NCI-H524 (cell line): ENCODE measurements around the gene BEND2.
"Not testable (repeated sequence)": the region's sequence is repeated elsewhere in the genome, so short reads cannot be mapped to it uniquely, and the experiment has no call there.

ENCODE experiments used
- DNase-seq, 2 experiments: peaks; one replicate each; lab custom pipeline; 2025; lab: John Stamatoyannopoulos, UW

BEND2 gene

DNA sequence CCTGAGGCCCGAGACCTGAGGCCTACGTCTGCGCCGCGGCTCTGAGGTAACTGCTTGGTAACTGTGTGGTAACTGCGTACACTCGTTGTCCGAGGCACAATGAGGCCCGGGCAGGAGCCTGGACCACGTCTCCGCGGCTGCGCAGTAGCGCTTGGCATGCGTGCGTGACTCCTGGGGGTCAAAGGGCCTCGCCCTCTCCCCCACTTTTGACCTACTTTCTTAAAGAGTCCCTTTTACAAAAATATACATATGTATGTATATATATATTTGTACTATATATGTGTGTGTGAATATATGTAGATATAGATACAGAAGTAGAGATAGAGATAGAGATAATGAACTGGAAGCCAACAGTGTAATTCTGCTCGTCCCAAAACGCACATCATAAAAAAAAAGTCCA lies at the start of gene BEND2:
Gene BEND2 (minus strand): TSS at position 101 of the 400 bp plus-strand sequence. CDS start 136 bp downstream, outside the sequence.
- no peak for DNase-seq

DNA sequence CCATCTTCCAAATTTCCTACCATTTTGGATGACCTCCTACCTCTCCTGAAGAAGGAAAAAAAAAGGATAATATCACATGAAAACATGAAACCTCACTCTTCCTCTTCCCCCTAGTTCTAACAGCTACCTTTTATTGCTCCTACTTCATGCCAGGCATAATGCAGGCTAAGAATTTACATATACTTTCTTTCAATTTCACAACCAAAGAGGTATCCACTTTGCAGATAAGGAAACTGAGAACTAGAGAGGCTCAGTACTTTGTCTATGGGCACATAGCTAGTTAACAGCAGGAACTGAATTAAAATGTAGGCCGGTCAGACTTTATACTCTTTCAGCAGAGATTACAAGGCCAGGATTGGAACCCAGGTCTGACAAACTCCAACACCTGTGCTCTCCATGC lies 34.4 kb upstream of the BEND2 start:
- DNase-seq, result no peak

DNA sequence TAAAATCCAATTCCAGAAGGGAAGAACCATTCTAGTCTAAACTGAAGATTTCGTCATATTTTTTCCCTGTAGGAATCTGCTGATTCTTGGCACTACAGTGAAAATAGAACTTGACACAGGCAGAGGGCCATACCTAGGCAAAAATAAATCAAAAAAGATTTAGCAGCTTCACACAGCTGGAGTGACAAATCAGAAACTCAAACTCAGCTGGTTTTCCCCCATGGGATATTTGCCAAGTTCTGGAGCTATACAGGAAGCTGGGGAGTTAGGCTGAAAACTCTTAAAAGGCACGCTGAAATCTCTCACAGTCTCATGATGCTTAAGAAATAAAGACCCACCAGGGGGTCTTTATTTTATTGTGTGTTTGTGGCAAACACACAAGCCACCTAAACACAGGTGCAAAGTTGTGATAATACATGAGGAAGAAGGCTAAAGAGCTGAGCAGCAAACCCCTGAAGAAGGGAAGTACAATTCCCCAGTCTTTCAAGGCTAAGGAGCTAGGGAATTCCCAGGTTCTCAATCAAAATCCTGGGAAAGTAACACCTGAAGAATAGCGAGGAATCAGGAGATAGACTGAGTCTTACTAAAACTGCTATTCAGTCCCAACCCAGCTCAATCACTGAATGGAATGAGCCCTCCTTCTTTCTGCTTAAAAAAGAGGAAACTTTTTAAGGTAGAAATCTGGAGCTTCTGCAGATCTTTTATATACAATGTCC lies 32.1 kb upstream of the BEND2 start:
- no peak for DNase-seq

DNA sequence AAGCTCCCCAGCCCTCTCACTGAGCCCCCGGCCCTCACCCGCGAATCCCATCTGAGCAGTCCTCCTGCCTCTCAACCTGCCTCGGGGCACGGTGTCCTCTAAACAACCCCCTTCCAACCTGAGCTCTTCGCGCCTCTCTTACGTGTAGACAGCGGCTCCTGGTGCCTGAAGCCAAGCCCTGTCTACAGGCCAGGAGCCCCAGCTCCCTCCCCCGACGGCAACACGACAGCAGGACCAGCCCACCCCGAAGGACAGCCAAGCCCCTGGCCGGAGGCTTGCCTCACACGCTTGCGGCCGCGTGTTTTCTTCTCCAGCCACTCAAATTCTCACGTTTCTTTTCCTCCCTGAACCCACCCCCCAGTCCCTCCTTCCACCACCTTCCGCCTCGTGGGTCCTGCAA lies 9.0 kb upstream of the BEND2 start:
- not testable (repeated sequence) for DNase-seq

DNA sequence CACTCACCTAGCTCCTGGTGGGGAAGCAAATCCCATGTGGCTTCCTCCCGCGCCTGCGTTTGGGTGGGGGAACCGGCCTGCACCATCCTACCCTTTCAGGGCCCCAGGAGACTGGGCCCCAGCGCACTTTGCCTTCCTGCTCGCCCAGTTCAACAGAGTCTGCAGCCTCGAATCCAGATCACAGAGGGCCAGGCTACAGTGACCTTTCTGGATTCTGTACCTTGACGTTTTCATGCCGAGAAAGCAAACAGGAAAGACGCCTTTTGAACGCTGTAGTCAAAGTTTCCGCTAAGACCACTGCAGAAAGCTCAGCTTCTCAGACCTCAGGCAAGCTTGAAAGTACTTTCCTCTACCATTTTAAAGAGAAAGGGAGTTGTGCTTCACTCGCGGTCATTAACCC lies 7.4 kb upstream of the BEND2 start:
- DNase-seq, result no peak

DNA sequence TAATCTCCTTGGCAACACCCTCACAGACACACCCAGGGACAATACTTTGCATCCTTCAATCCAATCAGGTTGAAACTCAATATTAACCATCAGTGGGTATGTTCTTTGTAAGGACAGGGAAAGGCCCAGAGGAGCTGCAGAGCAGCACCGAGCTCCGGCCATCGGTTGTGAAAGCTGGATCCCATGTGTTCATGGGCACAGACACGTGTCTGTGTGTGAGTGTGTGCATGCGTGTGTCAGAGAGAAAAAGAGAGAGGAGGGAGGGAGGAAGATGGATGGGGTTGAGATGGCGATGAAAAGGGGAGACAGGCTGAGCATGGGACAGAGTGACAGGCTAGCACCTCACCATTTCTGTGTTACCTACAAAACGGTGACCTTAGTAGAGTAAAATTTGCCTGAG lies 6.8 kb upstream of the BEND2 start:
- no peak for DNase-seq

DNA sequence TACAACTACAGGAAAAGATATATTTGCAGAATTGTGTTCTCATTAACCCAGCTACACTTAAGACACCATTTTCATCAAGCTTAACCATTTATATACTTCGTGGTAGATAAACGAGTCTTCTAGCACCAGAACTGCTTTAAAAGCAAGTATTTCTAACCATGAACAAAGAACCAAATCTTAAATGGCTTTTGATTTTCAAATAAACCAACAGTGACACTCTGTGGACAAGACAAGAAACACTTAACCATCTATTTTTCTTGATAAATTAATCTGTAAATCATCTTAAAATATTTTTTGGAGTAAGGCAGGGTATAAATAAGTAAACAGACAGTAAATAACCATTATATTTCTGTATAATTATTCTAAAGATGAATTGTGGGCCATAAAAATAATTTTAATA lies 10.2 kb downstream of the BEND2 start:
- peak in 1 of 2 experiments; percentile 35 for DNase-seq

DNA sequence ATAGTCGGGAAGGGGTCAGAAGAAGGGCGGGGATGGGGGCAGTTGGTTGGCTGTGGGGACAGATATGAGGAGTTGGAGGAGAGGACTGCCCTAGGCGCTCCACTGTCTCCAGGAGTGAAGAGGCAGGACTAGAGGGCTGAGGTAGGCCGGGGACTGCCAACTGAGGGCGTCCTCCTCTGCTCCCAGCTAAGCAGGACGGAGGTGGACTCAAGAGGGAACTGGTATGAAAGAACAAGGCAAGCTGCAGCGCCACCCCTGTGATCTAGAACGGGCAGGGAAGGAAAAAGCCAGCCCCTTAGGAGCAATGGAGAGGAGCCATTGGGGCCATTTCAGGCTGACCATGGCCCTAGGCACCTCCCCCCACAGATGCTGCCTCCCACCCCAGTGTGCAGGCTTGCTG lies 14.0 kb downstream of the BEND2 start:
- DNase-seq, result no peak

DNA sequence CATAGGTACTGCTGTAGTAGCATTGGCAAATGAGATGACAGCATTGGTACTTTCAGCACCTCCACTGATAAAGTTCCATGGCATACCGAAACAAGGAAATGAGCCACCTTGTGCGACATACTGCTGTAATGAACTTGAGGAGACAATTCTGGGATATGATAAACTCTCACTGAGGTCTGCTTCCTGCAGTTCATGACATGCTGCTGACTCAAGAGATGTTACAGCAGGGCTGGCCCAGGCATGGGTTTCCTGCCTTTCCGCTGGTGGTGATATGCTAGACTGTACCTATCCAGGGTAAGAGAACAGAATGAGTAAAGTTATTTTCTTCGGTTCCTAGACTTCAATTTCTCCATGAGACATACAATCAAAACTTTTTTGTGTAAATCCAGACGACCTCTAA lies 17.1 kb downstream of the BEND2 start:
- DNase-seq, result no peak

DNA sequence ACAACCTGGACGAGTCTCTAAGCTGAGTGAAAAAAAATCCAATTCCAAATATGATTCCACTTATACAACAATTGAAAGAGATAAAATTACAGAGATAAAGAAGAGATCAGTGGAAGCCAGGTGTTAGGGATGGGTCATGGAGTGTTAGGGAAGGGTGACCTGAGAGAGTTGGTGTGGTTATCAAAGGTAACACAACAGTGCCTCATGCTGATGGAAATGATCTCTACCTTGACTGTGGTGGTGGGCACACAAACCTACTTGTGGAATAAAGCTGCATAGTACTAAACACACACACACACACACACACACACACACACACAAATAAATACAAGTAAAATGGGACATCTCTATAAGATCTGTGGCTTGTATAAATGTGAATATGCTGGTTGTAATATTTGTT lies 26.0 kb downstream of the BEND2 start:
- peak in 1 of 2 experiments; percentile 16 for DNase-seq

DNA sequence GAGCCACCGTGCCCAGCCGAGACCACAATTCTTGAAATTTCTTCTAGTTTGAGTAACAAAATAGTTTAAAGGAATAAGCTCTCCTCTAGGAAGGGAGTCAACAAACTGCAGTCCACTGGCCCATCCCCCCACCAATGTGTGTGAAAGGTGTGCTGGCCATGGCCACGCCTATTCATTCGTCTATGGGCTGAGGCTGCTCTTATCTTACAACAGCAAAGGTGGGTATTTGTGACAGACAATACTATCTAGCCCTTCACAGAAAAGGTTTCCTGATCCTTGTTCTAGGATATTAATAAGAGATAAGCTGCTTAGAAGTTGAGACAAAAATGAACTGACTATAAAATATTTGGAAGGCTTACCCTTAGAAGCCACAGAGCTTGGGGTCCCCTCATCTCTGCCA lies 41.2 kb downstream of the BEND2 start:
- DNase-seq, result no peak

DNA sequence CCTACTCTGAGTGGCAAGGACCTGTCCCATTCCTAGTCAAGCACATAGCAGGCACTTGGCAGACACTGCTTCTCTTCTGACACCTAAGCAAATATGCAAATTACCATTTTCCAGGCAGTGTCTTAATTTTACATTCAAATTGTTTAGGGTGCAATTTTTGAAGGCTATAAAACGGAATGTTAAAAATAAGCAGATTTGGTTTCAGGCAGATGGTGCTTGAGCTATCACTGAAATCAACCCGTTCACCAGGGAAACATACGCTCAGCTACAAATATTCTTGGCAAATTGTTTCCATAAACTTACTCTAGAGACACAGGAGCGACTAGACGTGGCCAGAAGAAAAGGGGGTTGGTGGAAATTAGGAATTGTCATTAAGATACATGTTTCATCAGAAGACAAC lies 45.7 kb downstream of the BEND2 start:
- no peak for DNase-seq

DNA sequence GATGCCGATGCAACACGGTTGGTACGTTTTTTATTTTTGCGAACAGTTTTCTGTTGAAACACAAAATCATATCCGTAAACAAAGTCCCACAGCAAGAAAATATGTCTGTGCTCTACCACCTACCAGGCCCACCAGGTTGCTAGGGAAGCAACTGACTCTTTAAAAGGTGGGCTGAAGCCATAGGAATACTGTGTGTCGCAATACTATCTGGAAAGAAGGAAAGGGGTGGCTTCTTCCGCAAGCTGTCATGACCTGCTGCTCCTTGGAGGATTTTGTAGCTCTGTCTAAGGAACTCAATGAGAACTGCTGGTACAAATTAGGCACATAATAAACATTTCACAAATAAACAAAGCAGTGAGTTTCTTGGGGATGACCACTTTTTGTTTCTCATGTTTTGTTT lies 46.5 kb downstream of the BEND2 start:
- DNase-seq, result no peak

DNA sequence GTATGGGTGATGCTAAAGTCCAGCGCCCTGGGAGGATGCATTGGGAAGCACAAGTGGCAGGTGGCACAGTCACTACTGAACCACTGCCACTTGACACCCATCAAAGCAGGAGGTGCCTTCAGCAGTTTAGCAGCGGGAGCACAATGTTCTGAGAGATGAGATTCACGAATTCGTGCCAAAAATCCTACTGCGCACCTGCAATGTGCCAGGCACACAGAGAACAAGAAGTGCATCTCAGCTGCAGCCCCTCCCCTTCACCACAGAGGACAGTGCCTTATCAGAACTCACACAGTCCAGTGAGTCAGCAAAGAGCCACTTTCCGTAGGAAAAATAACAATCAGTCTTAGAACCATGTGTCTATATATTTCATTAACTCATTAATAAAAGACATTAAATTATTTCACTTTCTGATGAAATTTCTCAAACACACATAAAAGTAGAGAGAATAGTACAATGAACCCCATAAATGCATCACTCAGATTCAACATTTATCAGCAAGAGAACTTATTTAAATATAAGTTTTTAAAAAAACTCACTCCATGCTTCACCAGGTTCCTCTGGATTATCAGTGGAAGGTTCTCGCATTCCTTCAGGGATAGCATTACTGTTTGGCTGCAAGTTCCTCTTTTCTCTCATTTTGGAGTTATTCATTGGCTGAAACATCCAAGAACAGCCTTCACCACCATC lies 47.0 kb downstream of the BEND2 start:
- peak in 1 of 2 experiments; percentile 44 for DNase-seq

DNA sequence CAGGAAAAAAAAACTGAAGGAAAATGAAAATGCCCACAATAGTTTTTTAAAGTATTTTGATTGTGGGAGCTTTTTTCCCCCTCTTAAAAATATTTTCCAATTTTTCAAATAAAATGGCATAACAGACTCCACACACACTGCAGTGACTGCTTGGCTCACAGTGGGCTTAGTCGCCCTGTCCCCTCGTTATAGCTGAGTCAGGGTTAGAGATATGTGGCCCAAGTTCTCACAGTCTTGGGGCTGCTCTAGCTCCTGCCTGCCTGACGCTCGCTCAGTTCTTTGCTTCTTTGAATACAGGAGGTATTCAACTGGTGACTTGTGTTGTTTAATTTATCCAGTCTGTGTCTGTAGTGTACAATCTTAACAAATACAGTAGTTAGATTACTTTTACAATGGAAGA lies 47.7 kb downstream of the BEND2 start:
- no peak for DNase-seq

DNA sequence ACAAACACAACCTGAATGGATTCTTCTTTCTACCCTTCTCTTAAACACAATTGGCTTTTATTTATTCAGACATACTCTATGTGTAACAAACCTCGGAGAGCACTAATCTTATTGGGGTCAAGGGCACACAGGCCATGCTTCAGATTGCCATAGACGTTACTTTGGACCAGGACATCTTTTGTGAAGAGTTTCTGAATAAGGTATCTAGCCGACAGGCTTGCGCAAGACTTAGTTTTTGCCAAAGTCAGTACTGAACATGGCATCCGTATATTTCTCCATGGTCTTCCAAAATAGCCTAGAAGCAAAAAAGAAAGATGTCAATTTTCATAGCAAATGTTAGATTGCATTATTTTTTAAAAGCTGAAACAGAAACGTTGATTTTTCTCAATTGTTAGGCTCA lies 49.8 kb downstream of the BEND2 start:
- no peak for DNase-seq

DNA sequence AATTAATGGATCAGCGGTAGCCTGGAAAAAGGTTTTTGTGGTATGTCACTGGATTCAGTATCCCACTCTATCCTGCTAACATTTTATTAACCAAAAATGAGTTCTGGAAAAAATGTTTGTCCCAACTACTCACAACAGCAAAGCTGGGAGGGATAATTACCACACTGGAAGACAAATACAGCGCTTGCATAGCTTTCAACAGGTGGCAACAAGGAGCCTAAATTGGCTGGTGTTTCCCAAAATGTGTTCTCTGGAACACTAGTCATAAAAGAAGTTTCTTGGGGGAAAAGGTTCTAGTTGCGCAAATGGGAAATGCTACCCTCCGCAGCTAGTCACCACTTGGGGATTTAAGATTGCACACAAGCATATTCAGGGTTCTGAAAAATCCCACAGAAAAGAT lies 54.6 kb downstream of the BEND2 start:
- no peak for DNase-seq

DNA sequence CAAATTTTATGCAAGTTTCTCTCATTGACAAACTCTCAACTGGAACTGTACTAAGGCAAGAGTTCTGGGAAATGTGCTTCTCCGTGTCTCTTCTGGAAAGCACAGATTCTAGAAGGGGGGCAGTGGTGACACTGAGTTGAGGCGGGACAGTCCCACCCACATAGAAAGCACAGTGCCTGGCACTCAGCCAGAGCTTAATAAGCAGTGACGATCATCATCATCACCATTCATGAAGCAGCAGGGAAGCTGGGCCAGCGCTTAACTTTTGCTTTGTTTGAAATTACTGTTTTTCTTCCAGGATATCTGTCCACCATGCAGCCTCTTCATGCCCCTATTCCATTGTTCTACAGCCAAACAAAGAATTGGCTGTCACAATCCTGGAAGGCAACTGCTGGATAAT lies 60.3 kb downstream of the BEND2 start:
- no peak for DNase-seq

DNA sequence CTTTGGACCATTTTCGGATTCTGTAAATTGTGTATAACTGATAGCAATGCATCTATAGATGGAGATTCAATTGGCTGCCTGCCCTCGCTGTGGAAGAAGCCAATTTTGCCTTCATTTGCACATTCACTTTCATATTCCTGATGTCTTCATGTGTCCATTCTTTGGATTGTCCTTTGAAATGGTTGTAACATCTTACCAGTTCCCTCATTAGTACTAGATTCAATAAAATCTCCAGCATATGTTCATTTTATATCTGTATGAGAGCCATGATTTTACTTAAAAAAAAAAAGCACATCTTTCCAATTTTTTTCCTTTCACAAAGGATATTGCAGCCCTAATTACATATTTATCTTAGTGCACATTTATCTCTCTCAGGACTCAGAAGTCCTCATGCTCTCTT lies 61.7 kb downstream of the BEND2 start:
- no peak for DNase-seq

DNA sequence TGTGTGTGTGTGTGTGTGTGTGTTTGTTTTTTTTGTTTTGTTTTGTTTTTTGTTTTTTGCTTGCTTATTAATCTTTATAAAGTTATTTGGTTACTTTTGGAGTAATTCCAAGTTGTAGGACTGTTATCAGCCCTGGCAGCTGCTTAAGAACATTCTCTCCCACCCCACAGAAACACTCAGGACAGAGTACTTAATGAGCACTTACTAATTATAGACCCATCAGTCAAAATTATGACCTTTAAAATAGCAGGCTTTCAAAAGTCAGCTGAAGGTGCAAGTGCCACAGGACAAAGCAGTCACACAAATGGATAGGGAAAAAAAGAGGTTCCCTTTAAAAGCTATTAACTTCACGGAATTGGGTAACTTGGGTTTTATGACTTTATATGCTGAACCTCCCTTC lies 69.0 kb downstream of the BEND2 start:
- no peak for DNase-seq

DNA sequence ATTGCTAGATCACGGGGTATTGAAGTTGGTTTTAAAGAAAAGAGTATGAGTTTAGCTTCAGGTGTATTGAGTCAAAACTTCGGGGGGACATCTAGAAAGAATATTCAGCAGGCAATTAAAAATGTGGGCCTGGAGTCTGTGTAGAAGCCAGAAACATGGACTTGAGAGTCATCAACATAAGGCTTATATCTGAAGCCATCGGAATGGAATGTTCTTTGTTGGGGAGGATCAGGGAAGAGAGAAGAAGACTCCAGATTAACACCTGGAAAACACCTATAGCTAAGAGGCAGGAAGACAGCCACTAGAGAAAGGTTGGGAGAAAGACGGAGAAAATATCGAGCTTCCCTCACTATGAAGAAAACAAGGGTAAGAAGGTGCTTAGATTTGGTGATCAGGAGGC lies 69.5 kb downstream of the BEND2 start:
- DNase-seq, result no peak

DNA sequence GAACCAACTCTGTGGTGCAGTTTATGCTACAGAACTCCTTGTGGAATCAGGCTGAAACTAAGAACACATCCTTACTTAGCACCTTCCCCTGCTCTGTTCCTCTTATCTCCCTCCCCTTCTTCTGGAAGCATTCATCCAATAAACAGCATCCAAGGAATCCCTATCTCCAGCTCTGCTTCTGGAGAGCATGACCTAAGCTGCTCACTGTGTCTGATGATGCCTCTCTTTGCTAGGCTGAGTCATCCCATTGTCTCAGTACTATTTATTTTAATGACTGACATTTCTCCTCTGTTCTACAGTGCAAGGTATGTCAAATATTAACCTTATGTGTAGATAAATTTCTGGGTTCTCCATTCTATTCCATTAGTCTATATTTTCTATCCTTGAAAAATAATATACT lies 71.2 kb downstream of the BEND2 start:
- no peak for DNase-seq

DNA sequence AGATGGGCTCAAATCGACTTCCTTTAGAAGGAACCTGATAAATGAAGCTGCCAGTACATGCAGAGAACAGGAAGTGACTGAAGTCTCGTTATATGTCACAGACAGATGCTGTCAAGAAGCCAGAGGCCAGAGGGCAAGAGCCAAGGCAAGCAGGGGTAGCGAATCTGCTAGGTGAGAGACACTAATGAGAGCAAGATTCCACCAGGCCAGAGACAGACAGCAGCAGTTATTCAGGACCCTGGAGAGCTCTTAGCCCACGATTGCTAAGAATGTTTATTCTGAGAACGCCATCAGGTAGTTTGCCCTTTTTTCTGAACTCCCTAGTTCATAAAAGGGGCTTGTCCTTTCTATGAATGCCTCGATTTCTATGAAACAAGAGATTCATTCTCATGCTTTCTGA lies 73.7 kb downstream of the BEND2 start:
- no peak for DNase-seq

DNA sequence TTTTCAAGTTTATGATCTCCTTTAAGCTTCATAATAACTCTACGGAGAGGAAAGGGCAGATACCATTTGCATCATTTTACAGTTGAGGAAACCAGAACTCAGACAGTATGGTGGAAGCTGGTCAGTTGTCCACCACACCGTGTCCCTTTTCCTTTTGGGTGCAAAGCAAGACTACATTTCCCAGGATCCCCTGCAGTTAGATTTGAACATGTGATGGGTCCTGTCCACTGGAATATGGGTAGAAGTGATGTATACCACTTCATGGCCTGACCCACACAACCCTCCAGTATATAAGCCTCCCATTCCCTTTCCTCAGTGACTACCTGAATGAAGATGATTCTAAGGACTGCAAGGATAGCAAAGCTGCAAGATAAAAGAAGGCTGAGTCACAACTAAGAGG lies 74.7 kb downstream of the BEND2 start:
- no peak for DNase-seq
